GM21515 (cell line): Measurements from ENCODE around the gene TACR1.

Experiments
- ATAC-seq: cut with Tn5 transposase; IDR thresholded peaks from one replicate; pipeline ENCODE4 v1.9.1; 2021; ENCODE audit not compliant: unreplicated experiment

Gene TACR1

GRCh38 chr2:75025216-75025615 is 174.1 kb downstream of the TACR1 start:
- no peak for ATAC-seq

GRCh38 chr2:75023666-75024455 is 175.5 kb downstream of the TACR1 start:
- no peak for ATAC-seq

- ATAC-seq = no peak
These were observed 176.8 kb downstream of the TACR1 start for GRCh38 chr2:75022516-75022915.

- no peak for ATAC-seq
These were observed 177.6 kb downstream of the TACR1 start for GRCh38 chr2:75021672-75022071.

- no peak for ATAC-seq
These were observed 178.8 kb downstream of the TACR1 start for GRCh38 chr2:75020476-75020875.

- ATAC-seq = no peak
These were observed 179.5 kb downstream of the TACR1 start for GRCh38 chr2:75019790-75020189.

- no peak for ATAC-seq
These were observed 181.2 kb downstream of the TACR1 start for GRCh38 chr2:75018162-75018561.

- ATAC-seq = no peak
These were observed 187.2 kb downstream of the TACR1 start for GRCh38 chr2:75012080-75012479.

- no peak for ATAC-seq
These were observed 188.7 kb downstream of the TACR1 start for GRCh38 chr2:75010571-75010970.

GRCh38 chr2:75007819-75008218 is 191.5 kb downstream of the TACR1 start:
- ATAC-seq = no peak

- no peak for ATAC-seq
These were observed 192.3 kb downstream of the TACR1 start for GRCh38 chr2:75007061-75007460.

- ATAC-seq = no peak
These were observed 193.3 kb downstream of the TACR1 start for GRCh38 chr2:75006041-75006440.

GRCh38 chr2:75003773-75004172 is 195.5 kb downstream of the TACR1 start:
- no peak for ATAC-seq

GRCh38 chr2:75003276-75003675 is 196.0 kb downstream of the TACR1 start:
- no peak for ATAC-seq

- ATAC-seq = no peak
These were observed 197.3 kb downstream of the TACR1 start for GRCh38 chr2:75002007-75002406.

- no peak for ATAC-seq
These were observed 199.9 kb downstream of the TACR1 start for GRCh38 chr2:74999468-74999867.
